BJ (cell line): ENCODE measurements around the gene MTMR11. TPM values are rescaled to one million over a fixed set of nuclear protein-coding genes. Genes with fewer than 3 reads are reported as not detected.

Source experiments
- CTCF ChIA-PET: fragments of 350-600 bp; formaldehyde crosslinking; extraction: SDS; loops from one replicate; lab custom pipeline; 2021; ENCODE audit warnings: antibody characterized with exemption, inconsistent platforms; lab: Yijun Ruan, JAX
- POLR2A ChIA-PET: fragments of 300-600 bp; sonication (Branson Sonifier 250); formaldehyde crosslinking; extraction: SDS; loops from one replicate; lab custom pipeline; 2021; ENCODE audit warnings: antibody characterized with exemption; lab: Charles Lee
- DNase-seq: peaks from one replicate; pipeline ENCODE4 v3.0.0-alpha.2; 2011; ENCODE audit warnings: low read depth
- H3K27me3 ChIP-seq: 2 replicates; pipeline ENCODE4 v1.6.0; 2011; ENCODE audit warnings: low read length; ENCODE audit not compliant: control insufficient read depth, insufficient read depth
- H3K36me3 ChIP-seq: 2 replicates; pipeline ENCODE4 v1.5.1; 2011; ENCODE audit warnings: low read length; ENCODE audit not compliant: control insufficient read depth, insufficient read depth
- H3K4me3 ChIP-seq: 2 replicates; pipeline ENCODE4 v1.5.1; 2011; ENCODE audit warnings: low read depth, mild to moderate bottlenecking, control low read depth, low read length
- polyA plus RNA-seq: library from polyadenylated mRNA; depleted of rRNA; stranded (reverse); fragments of >200 nt; gene quantifications from 2 replicates; pipeline ENCODE4 v1.2.3, GENCODE V29; 2011
- TF ChIP-seq, protein P1 (sequence below): IDR thresholded peaks from 2 replicates; pipeline ENCODE4 v1.5.1; 2011; ENCODE audit warnings: low read depth, mild to moderate bottlenecking, control low read depth, inconsistent platforms, low read length, moderate library complexity; ENCODE audit not compliant: insufficient read depth

The MTMR11 gene
- polyA plus RNA-seq, 1 experiment: 14.5 TPM

DNA sequence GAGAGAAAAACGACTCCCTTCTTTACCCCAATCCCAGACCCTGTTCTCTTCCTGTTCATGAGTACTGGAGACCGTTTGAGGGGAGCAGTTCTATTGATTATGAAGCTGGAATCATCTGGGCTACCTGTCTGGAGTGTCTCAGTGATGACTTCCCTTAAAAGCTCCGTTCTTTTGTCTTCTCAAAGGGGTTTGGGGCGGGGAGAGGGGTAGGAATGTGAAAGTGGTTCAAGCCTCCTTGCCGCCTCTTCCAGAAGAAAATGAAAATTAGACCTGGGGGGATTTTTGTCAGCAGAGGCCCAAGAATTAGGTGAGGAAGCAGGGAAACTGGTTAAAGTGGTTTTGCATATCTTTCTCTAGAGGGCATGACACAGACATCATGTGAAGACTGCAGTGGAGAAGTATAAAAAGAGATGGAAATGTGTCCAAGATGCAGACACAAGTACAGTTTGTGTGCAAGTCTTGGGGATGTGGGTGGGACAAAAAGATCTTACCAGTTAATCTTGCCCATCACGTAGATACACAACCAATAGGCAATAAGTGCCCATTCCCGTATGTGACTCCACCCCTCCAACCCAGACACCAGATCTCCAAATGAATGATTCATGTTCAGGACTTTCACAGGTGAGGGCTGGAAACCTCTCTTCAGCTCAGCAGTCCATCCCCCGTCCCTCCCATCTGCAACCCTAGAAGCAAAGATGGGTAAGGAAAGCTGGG lies 470 bp upstream of the MTMR11 start:
- TF ChIP-seq, protein P1, sequence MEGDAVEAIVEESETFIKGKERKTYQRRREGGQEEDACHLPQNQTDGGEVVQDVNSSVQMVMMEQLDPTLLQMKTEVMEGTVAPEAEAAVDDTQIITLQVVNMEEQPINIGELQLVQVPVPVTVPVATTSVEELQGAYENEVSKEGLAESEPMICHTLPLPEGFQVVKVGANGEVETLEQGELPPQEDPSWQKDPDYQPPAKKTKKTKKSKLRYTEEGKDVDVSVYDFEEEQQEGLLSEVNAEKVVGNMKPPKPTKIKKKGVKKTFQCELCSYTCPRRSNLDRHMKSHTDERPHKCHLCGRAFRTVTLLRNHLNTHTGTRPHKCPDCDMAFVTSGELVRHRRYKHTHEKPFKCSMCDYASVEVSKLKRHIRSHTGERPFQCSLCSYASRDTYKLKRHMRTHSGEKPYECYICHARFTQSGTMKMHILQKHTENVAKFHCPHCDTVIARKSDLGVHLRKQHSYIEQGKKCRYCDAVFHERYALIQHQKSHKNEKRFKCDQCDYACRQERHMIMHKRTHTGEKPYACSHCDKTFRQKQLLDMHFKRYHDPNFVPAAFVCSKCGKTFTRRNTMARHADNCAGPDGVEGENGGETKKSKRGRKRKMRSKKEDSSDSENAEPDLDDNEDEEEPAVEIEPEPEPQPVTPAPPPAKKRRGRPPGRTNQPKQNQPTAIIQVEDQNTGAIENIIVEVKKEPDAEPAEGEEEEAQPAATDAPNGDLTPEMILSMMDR: peak; percentile 22; the same call in 1 of the 2 replicates
- DNase-seq: no peak
- 0 out of 2 replicates have a peak, but pooled peaks cover 1% of the 10 kb centered on the region for H3K36me3 ChIP-seq
- POLR2A ChIA-PET: interaction anchor here (1.1 kb wide), 1 partner anchor 9 kb away, joined by 5 read pairs; no protein-coding TSS in a partner anchor
- no peaks in the 10 kb centered on the region for H3K27me3 ChIP-seq
- CTCF ChIA-PET: interaction anchor here (0.5 to 1.3 kb wide), 3 partner anchors 15 to 78 kb away, joined by 3 read pairs; no protein-coding TSS in a partner anchor
- peak overlapping the region; percentile 56 for H3K4me3 ChIP-seq

DNA sequence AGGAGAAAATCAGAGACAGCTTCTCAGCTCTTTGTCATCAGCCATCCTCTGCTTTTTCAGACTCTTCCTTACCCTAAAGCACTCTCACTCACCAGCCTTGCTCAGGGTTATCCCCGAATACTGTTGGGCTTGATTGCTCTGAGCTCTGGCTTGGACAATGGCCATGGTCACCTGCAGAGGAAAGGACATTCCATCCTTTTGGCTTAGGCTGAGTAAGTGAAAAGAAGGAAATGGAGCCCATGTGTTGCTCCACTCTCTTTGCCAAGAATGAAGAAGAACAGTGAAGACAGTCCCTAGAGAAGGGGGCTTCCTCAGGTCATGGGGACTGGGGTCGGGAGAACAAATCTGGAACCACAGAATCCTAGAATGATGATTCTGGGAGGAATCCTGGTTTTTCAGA lies 2.3 kb downstream of the MTMR11 start:
- ChIA-PET POLR2A (no interaction called here), CTCF (no interaction called here)
- no peak for DNase-seq
- 0 out of 2 replicates have a peak, but pooled peaks cover 1% of the 10 kb centered on the region for H3K36me3 ChIP-seq
- H3K27me3 ChIP-seq: no peaks in the 10 kb centered on the region
- no peak overlapping the region for H3K4me3 ChIP-seq
- TF ChIP-seq, protein P1: no peak

DNA sequence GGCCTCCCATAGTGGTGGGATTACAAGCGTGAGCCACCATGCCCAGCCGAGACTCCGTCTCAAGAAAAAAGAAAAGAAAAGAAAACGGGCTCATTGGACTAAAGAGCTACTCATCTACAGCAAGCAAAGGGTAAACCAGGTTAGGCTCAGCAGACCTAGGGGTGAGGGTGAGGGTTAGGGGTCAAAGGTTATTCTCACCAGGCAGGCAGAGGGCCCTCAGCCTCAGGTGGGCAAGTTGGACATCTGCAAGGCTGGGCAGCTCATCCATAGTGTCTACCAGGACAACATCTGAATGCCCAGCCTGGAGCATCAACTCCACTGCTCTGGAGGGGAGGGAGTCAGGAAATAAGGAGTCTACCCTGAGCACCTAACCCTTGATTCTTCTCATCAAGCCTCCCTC lies 3.5 kb downstream of the MTMR11 start:
- Histone ChIP-seq H3K27me3 (no peaks in the 10 kb centered on the region), H3K4me3 (no peak overlapping the region), H3K36me3 (peaks cover 3% of the 10 kb centered on the region; the same call in 1 of the 2 replicates)
- no peak for DNase-seq
- ChIA-PET POLR2A (no interaction called here), CTCF (no interaction called here)
- TF ChIP-seq, protein P1: no peak

DNA sequence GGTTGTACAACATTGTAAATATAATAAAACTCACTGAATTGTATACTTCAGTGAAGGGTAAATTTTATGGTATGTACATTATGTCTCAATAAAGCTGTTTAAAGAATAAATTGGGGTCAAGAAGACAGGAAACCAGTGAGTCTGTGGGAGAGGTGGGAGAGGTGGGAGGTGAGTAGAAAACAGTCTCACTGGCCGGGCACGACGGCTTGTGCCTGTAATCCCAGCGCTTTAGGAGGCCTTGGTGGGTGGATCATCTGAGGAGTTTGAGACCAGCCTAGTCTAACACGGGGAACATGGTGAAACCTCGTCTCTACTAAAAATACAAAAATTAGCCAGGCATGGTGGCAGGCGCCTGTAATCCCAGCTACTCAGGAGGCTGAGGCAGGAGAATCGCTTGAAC lies 4.2 kb downstream of the MTMR11 start:
- TF ChIP-seq, protein P1: no peak
- no peak overlapping the region for H3K4me3 ChIP-seq
- H3K36me3 ChIP-seq: peaks cover 3% of the 10 kb centered on the region; the same call in 1 of the 2 replicates
- ChIA-PET POLR2A (no interaction called here), CTCF (no interaction called here)
- H3K27me3 ChIP-seq: no peaks in the 10 kb centered on the region
- DNase-seq: no peak

DNA sequence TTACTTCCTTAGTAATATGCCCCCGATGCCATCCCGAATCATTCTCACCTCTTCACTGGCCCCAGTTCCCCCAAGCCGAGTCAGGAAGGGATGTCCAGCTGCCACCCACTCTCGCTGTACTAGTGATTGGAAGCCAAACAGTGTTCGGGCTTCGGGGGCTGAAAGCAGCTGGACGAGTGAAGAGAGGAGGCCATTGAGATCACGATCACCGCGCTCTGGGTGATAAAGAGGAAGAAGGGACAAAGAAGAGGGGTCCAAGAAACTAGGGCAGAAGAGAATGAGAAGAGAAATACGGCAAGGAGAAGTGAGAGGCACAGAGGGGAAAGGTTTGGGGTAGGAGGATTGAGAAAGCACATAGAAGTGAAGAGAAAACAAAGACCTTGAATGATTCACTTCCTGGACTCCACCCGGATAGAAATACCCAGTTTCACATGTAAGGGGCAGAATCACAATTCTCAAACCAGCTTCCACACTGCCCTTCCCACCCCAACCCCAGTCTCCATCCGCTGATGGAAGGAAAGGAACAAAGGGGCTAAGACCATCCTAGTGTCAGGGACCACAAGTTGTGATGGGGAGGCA lies 5.4 kb downstream of the MTMR11 start:
- H3K36me3 ChIP-seq: peaks cover 5% of the 10 kb centered on the region; the same call in 1 of the 2 replicates
- no peaks in the 10 kb centered on the region for H3K27me3 ChIP-seq
- H3K4me3 ChIP-seq: no peak overlapping the region
- POLR2A ChIA-PET: no interaction called here
- DNase-seq: no peak
- CTCF ChIA-PET: no interaction called here
- TF ChIP-seq, protein P1: no peak
